PFSK-1 (cell line): Measurements from ENCODE around the gene NR3C2.

Experiments
- FOXP2 ChIP-seq: optimal IDR thresholded peaks from 2 replicates; pipeline ENCODE3; 2011; ENCODE audit warnings: borderline replicate concordance, control low read depth, inconsistent platforms; ENCODE audit not compliant: insufficient read depth; ENCODE audit errors: extremely low read length, extremely low read depth
- POLR2AphosphoS5 ChIP-seq: IDR thresholded peaks from 2 replicates; pipeline ENCODE4 v1.6.1; 2012; ENCODE audit warnings: low read depth, mild to moderate bottlenecking, control low read depth, low read length, moderate library complexity
- REST ChIP-seq, 2 experiments: IDR thresholded peaks; 2 replicates each; pipeline versions ENCODE4 v1.6.1 to v1.8.0; 2011 to 2012; ENCODE audit warnings: low read depth in 2 of 2, low read length in 2 of 2, control low read depth in 1 of 2, inconsistent platforms in 1 of 2, mild to moderate bottlenecking in 1 of 2, moderate library complexity in 1 of 2; ENCODE audit not compliant: insufficient read depth in 1 of 2
- SIN3A ChIP-seq: IDR thresholded peaks from 2 replicates; pipeline ENCODE4 v1.6.1; 2012; ENCODE audit warnings: mild to moderate bottlenecking, low read length, moderate library complexity, borderline replicate concordance; ENCODE audit not compliant: insufficient read depth
- TAF1 ChIP-seq: IDR thresholded peaks from 2 replicates; pipeline ENCODE4 v1.6.1; 2012; ENCODE audit warnings: low read length, control low read depth, borderline replicate concordance; ENCODE audit not compliant: insufficient read depth

NR3C2 gene

GRCh38 chr4:148305751-148306150, 136.5 kb downstream of the NR3C2 start:
- TF ChIP-seq FOXP2 = no peak

GRCh38 chr4:148302416-148302815, 139.8 kb downstream of the NR3C2 start:
- no peak for TF ChIP-seq SIN3A
- TF ChIP-seq REST (IDR thresholded peaks at IDR 0.05; ENCODE audit: insufficient read depth in 1 of 2, low read depth in 2 of 2, low read length in 2 of 2) = no peak
- no peak for TF ChIP-seq TAF1
- no peak for TF ChIP-seq POLR2AphosphoS5
- TF ChIP-seq FOXP2 = no peak

GRCh38 chr4:148300877-148301276, 141.3 kb downstream of the NR3C2 start:
- no peak for TF ChIP-seq POLR2AphosphoS5
- no peak for TF ChIP-seq FOXP2
- no peak for TF ChIP-seq REST (IDR thresholded peaks at IDR 0.05; ENCODE audit: insufficient read depth in 1 of 2, low read depth in 2 of 2, low read length in 2 of 2)
- TF ChIP-seq SIN3A = no peak
- no peak for TF ChIP-seq TAF1

GRCh38 chr4:148299337-148299736, 142.9 kb downstream of the NR3C2 start:
- TF ChIP-seq SIN3A (no peak), REST (IDR thresholded peaks at IDR 0.05; ENCODE audit: insufficient read depth in 1 of 2, low read depth in 2 of 2, low read length in 2 of 2) (no peak), POLR2AphosphoS5 (no peak), FOXP2 (no peak), TAF1 (no peak)

- no peak for TF ChIP-seq SIN3A
- TF ChIP-seq REST (IDR thresholded peaks at IDR 0.05; ENCODE audit: insufficient read depth in 1 of 2, low read depth in 2 of 2, low read length in 2 of 2) = no peak
- no peak for TF ChIP-seq POLR2AphosphoS5
- TF ChIP-seq TAF1 = no peak
- TF ChIP-seq FOXP2 = no peak
Measured at GRCh38 chr4:148296498-148296897, 145.7 kb downstream of the NR3C2 start.
